H1 (cell line): Measurements from ENCODE around the gene TARS3. TPM values are rescaled to one million over a fixed set of nuclear protein-coding genes. Genes with fewer than 3 reads are reported as not detected.

ENCODE experiments used
- CTCF ChIA-PET: fragments of 300-600 bp; sonication (Branson Sonifier 250); formaldehyde crosslinking; loops from one replicate; lab custom pipeline; 2021; ENCODE audit not compliant: partially characterized antibody; lab: Charles Lee
- POLR2A ChIA-PET: fragments of 300-600 bp; sonication (Branson Sonifier 250); formaldehyde crosslinking; loops from one replicate; lab custom pipeline; 2021; ENCODE audit warnings: inconsistent platforms; ENCODE audit not compliant: partially characterized antibody; lab: Charles Lee
- DNase-seq, 2 experiments: peaks; one replicate each; pipeline versions ENCODE4 v3.0.0 to v3.0.0-alpha.2; 2010 to 2022; ENCODE audit warnings: low spot score in 2 of 2, low read depth in 1 of 2, mixed read lengths in 1 of 2
- FAIRE-seq: peaks from 2 replicates; lab custom pipeline; 2011; peaks lifted over from hg19 to GRCh38; lab: Jason Lieb, UNC
- H2AFZ ChIP-seq: 2 replicates; pipeline ENCODE4 v1.8.1; 2012; ENCODE audit warnings: low read length, inconsistent platforms
- H2AK5ac ChIP-seq: 2 replicates; pipeline ENCODE4 v1.6.1; 2013; ENCODE audit warnings: low read depth, low read length
- H2BK120ac ChIP-seq: replicated peaks from 2 replicates; pipeline ENCODE3; 2013; ENCODE audit warnings: low read depth, low read length, inconsistent platforms
- H2BK12ac ChIP-seq: 2 replicates; pipeline ENCODE4 v1.6.1; 2013; ENCODE audit warnings: low read depth, low read length
- H2BK15ac ChIP-seq: 2 replicates; pipeline ENCODE4 v1.6.1; 2013; ENCODE audit warnings: low read length
- H2BK20ac ChIP-seq: 2 replicates; pipeline ENCODE4 v1.6.1; 2013; ENCODE audit warnings: low read length
- H2BK5ac ChIP-seq: 2 replicates; pipeline ENCODE4 v1.6.1; 2013; ENCODE audit warnings: low read depth, low read length
- H3K14ac ChIP-seq: 2 replicates; pipeline ENCODE4 v1.6.1; 2013; ENCODE audit warnings: inconsistent platforms; ENCODE audit not compliant: insufficient read length
- H3K18ac ChIP-seq: 2 replicates; pipeline ENCODE4 v1.6.1; 2013; ENCODE audit warnings: low read length; ENCODE audit errors: extremely low read depth
- H3K23ac ChIP-seq: 2 replicates; pipeline ENCODE4 v1.6.1; 2013; ENCODE audit warnings: inconsistent platforms; ENCODE audit not compliant: insufficient read length
- H3K23me2 ChIP-seq: 2 replicates; pipeline ENCODE4 v1.6.1; 2013; ENCODE audit warnings: low read depth, low read length
- H3K27ac ChIP-seq: 2 replicates; pipeline ENCODE4 v1.6.1; 2011; ENCODE audit warnings: low read depth, low read length, inconsistent platforms
- H3K27me3 ChIP-seq, 4 experiments: replicated peaks in 1 of 4; 1 replicate in 1 of 4; 2 replicates in 3 of 4; pipeline versions ENCODE4 v1.6.1 to v1.8.1; 2011 to 2013; ENCODE audit warnings: low read length in 3 of 4, mild to moderate bottlenecking in 3 of 4, inconsistent platforms in 2 of 4, mixed read lengths in 2 of 4, moderate library complexity in 1 of 4; ENCODE audit not compliant: control insufficient read depth in 3 of 4, insufficient read depth in 3 of 4; ENCODE audit errors: extremely low read depth in 1 of 4
- H3K36me3 ChIP-seq, 4 experiments: 2 replicates each; pipeline versions ENCODE4 v1.6.1 to v1.8.1; 2011 to 2013; ENCODE audit warnings: mild to moderate bottlenecking in 4 of 4, low read length in 3 of 4, moderate library complexity in 2 of 4, control low read depth in 1 of 4, inconsistent platforms in 1 of 4; ENCODE audit not compliant: insufficient read depth in 4 of 4, control insufficient read depth in 2 of 4
- H3K4ac ChIP-seq: replicated peaks from 2 replicates; pipeline ENCODE3; 2013; ENCODE audit warnings: low read length, low read depth, mixed read lengths, inconsistent platforms; ENCODE audit not compliant: insufficient read length
- H3K4me1 ChIP-seq, 4 experiments: replicated peaks in 1 of 4; 1 replicate in 1 of 4; 2 replicates in 3 of 4; pipeline versions ENCODE4 v1.6.1 to v1.8.1; 2011 to 2013; ENCODE audit warnings: low read length in 3 of 4, inconsistent platforms in 2 of 4, mixed read lengths in 1 of 4; ENCODE audit not compliant: insufficient read depth in 4 of 4, control insufficient read depth in 3 of 4
- H3K4me2 ChIP-seq, 2 experiments: 2 replicates each; pipeline versions ENCODE4 v1.6.1 to v1.8.1; 2011 to 2013; ENCODE audit warnings: low read depth in 2 of 2, low read length in 2 of 2, control low read depth in 1 of 2, inconsistent platforms in 1 of 2, mild to moderate bottlenecking in 1 of 2; ENCODE audit not compliant: insufficient read depth in 1 of 2
- H3K4me3 ChIP-seq, 4 experiments: fragments of 200-600, 300-600 bp in 1 of 4; sonication (generic), shearing (Covaris generic), sonication (Bioruptor Twin) in 1 of 4; 2 replicates each; pipeline versions ENCODE4 v1.5.1 to v1.8.1; 2011 to 2016; ENCODE audit warnings: low read length in 4 of 4, low read depth in 3 of 4, control low read depth in 2 of 4, inconsistent platforms in 2 of 4, mild to moderate bottlenecking in 2 of 4, mixed read lengths in 1 of 4, moderate library complexity in 1 of 4; ENCODE audit not compliant: insufficient read depth in 2 of 4; ENCODE audit errors: extremely low read depth in 1 of 4
- H3K56ac ChIP-seq: replicated peaks from 2 replicates; pipeline ENCODE3; 2013; ENCODE audit warnings: low read depth, mild to moderate bottlenecking, mixed read lengths, low read length, inconsistent platforms; ENCODE audit not compliant: insufficient read length
- H3K79me1 ChIP-seq: 2 replicates; pipeline ENCODE4 v1.6.1; 2013; ENCODE audit warnings: low read depth, low read length, control low read depth
- H3K79me2 ChIP-seq, 2 experiments: 2 replicates each; pipeline versions ENCODE4 v1.6.1 to v1.8.1; 2012 to 2013; ENCODE audit warnings: low read length in 2 of 2, mild to moderate bottlenecking in 2 of 2, inconsistent platforms in 1 of 2; ENCODE audit not compliant: insufficient read depth in 2 of 2, control insufficient read depth in 1 of 2
- H3K9ac ChIP-seq, 4 experiments: replicated peaks in 1 of 4; 1 replicate in 1 of 4; 2 replicates in 3 of 4; pipeline versions ENCODE4 v1.6.1 to v1.8.1; 2011 to 2013; ENCODE audit warnings: low read depth in 3 of 4, low read length in 3 of 4, control low read depth in 2 of 4, mild to moderate bottlenecking in 2 of 4, moderate library complexity in 2 of 4, inconsistent platforms in 1 of 4; ENCODE audit errors: extremely low read depth in 1 of 4
- H3K9me3 ChIP-seq, 2 experiments: 2 replicates each; pipeline versions ENCODE4 v1.6.1 to v1.8.1; 2012 to 2013; ENCODE audit warnings: mild to moderate bottlenecking in 2 of 2, moderate library complexity in 2 of 2, control low read depth in 1 of 2, inconsistent platforms in 1 of 2, low read depth in 1 of 2, low read length in 1 of 2, mixed read lengths in 1 of 2; ENCODE audit not compliant: insufficient read depth in 2 of 2
- H4K20me1 ChIP-seq, 2 experiments: replicated peaks in 1 of 2; 2 replicates each; pipeline versions ENCODE3 to v1.8.1; 2011 to 2013; ENCODE audit warnings: inconsistent platforms in 2 of 2, low read length in 2 of 2, mild to moderate bottlenecking in 1 of 2; ENCODE audit not compliant: insufficient read depth in 2 of 2, control insufficient read depth in 1 of 2
- H4K5ac ChIP-seq: 2 replicates; pipeline ENCODE4 v1.6.1; 2013; ENCODE audit warnings: low read length, low read depth, mixed read lengths, inconsistent platforms; ENCODE audit not compliant: insufficient read length
- H4K8ac ChIP-seq: 2 replicates; pipeline ENCODE4 v1.8.0; 2013; ENCODE audit warnings: mild to moderate bottlenecking, moderate library complexity, low read length, inconsistent platforms; ENCODE audit not compliant: insufficient read depth; ENCODE audit errors: extremely low read depth
- H4K91ac ChIP-seq: replicated peaks from 2 replicates; pipeline ENCODE3; 2013; ENCODE audit warnings: low read length, mixed read lengths, inconsistent platforms; ENCODE audit not compliant: insufficient read length
- ASH2L ChIP-seq: fragments of 200-600, 300-600 bp; sonication (generic); IDR thresholded peaks from one replicate; pipeline ENCODE4 v1.7.1; 2017; ENCODE audit warnings: low read length
- BCL11A ChIP-seq, 2 experiments: IDR thresholded peaks; one replicate each; pipeline ENCODE4 v1.6.1; 2011; ENCODE audit warnings: low read depth in 2 of 2, low read length in 2 of 2, mild to moderate bottlenecking in 2 of 2
- CREB1 ChIP-seq: IDR thresholded peaks from 2 replicates; pipeline ENCODE4 v1.6.1; 2012; ENCODE audit warnings: inconsistent platforms
- FOSL1 ChIP-seq: IDR thresholded peaks from 2 replicates; pipeline ENCODE4 v1.6.1; 2011; ENCODE audit warnings: mild to moderate bottlenecking, low read depth, low read length, moderate library complexity; ENCODE audit not compliant: insufficient read depth
- KDM4A ChIP-seq: IDR thresholded peaks from one replicate; pipeline ENCODE4 v1.7.1; 2012; ENCODE audit warnings: low read depth, mild to moderate bottlenecking, moderate library complexity, low read length, inconsistent platforms; ENCODE audit not compliant: severe bottlenecking
- POU5F1 ChIP-seq: IDR thresholded peaks from 2 replicates; pipeline ENCODE4 v1.6.1; 2011; ENCODE audit warnings: low read depth, mild to moderate bottlenecking, low read length, moderate library complexity
- RAD21 ChIP-seq, 2 experiments: IDR thresholded peaks in 1 of 2; conservative IDR thresholded peaks in 1 of 2; 2 replicates each; pipeline ENCODE4 v1.6.1; 2011; ENCODE audit warnings: low read depth in 2 of 2, low read length in 2 of 2, improper control_type of control experiment in 1 of 2, inconsistent platforms in 1 of 2, mild to moderate bottlenecking in 1 of 2, moderate library complexity in 1 of 2
- RBBP5 ChIP-seq: IDR thresholded peaks from 2 replicates; pipeline ENCODE4 v1.7.1; 2012; ENCODE audit warnings: low read depth, mild to moderate bottlenecking, inconsistent platforms, low read length, moderate library complexity, borderline replicate concordance
- SIRT6 ChIP-seq: IDR thresholded peaks from one replicate; pipeline ENCODE4 v1.7.1; 2012; ENCODE audit warnings: low read length, inconsistent platforms
- SP1 ChIP-seq: IDR thresholded peaks from 2 replicates; pipeline ENCODE4 v1.6.1; 2011; ENCODE audit warnings: low read depth, low read length
- SRF ChIP-seq: IDR thresholded peaks from 2 replicates; pipeline ENCODE4 v1.6.1; 2011; ENCODE audit warnings: mild to moderate bottlenecking, low read depth, low read length, moderate library complexity
- TBP ChIP-seq: IDR thresholded peaks from 2 replicates; pipeline ENCODE4 v1.6.1; 2011; ENCODE audit warnings: low read depth, low read length, improper control_type of control experiment
- TEAD4 ChIP-seq: IDR thresholded peaks from 2 replicates; pipeline ENCODE4 v1.6.1; 2012; ENCODE audit warnings: low read depth, low read length, inconsistent platforms, mixed read lengths
- ZNF274 ChIP-seq: IDR thresholded peaks from 2 replicates; pipeline ENCODE4 v1.7.0; 2012; ENCODE audit warnings: low read length, borderline replicate concordance; ENCODE audit errors: extremely low read depth
- WGBS, 2 experiments: shearing (Covaris generic) in 1 of 2; methylation state at CpG; one replicate each; pipeline versions ENCODE4 v1.1.6 to v1.1.7; 2013 to 2015; ENCODE audit warnings: low lambda C conversion rate in 2 of 2, mixed read lengths in 2 of 2, inconsistent platforms in 1 of 2, low coverage in 1 of 2, missing lambda C conversion rate in 1 of 2; ENCODE audit not compliant: insufficient replicate concordance in 2 of 2, insufficient coverage in 1 of 2, insufficient read length in 1 of 2; ENCODE audit errors: extremely low coverage in 1 of 2, missing lambda C conversion rate in 1 of 2; 5-methylcytosine and 5-hydroxymethylcytosine counted together
- polyA plus RNA-seq, 7 experiments: library from polyadenylated mRNA; depleted of rRNA in 3 of 7; stranded (reverse) in 5 of 7; unstranded in 2 of 7; fragments of >200 nt in 5 of 7; fragments of 200-250 nt in 2 of 7; gene quantifications; 1 replicate in 5 of 7; 2 replicates in 1 of 7; 4 replicates in 1 of 7; pipeline versions ENCODE4 v1.2.1 to v1.2.3, GENCODE V29; 2011 to 2013; ENCODE audit warnings: missing spikeins in 2 of 7, mixed read lengths in 2 of 7
- total RNA-seq: library from RNA; stranded (reverse); fragmentation: NEBNext Ultra II Directional; extraction: Animal tissue kit (Norgen Biotek cat#: 25700); gene quantifications from 2 replicates; pipeline ENCODE4 v1.2.1, GENCODE V29; 2021
- TF ChIP-seq, protein P1 (sequence below): IDR thresholded peaks from 2 replicates; pipeline ENCODE4 v1.6.1; 2011; ENCODE audit warnings: low read length, improper control_type of control experiment

TARS3 gene
- total and polyA plus RNA-seq, 2 of the 8 experiments (the other 6 are each of a cell fraction or from before 2014, with no cell fraction given) = 2.1 to 13.9 TPM

DNA sequence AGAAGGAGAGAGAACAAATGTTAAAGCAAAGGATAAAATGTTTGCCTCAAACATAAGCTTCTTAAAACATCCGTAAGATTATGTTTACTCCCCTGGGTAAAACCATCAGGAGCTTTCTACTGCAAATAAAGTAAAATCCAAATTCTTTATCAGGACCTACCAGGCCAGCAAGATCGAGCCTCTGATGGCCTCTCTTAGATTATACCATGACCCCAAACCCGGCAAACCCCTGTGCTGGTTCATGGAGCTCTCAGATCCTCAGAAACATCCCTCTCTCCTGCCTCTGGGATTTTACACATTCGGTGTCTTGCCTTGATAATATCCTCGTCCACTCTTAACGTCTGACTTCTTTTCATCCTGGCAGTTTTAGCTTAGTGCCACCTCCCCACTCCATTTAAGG, 7.5 kb upstream of the TARS3 start:
- no peak overlapping the region for H4K5ac ChIP-seq
- no peak overlapping the region for H3K14ac ChIP-seq
- FAIRE-seq (no peak), DNase-seq (no peak)
- no peak overlapping the region for H3K4me2 ChIP-seq
- H3K4me3 ChIP-seq = no peak overlapping the region
- no peak overlapping the region for H2BK15ac ChIP-seq
- WGBS, 2 experiments = 73% methylated on average over 6 of the region's 6 CpGs; no CpG with 5 or more reads in 1 of the 2 experiments
- no peak overlapping the region for H2BK20ac ChIP-seq
- no peak overlapping the region for H3K9ac ChIP-seq
- no peak overlapping the region for H3K18ac ChIP-seq
- no peaks in the 10 kb centered on the region for H3K79me1 ChIP-seq
- H2BK120ac ChIP-seq = no peak overlapping the region
- H3K9me3 ChIP-seq = no peaks in the 10 kb centered on the region
- H3K27me3 ChIP-seq = no peaks in the 10 kb centered on the region
- no peak overlapping the region for H2BK5ac ChIP-seq
- CTCF ChIA-PET = interaction anchor here (1.0 kb wide), 1 partner anchor 77 kb away, joined by 3 read pairs; no protein-coding TSS in a partner anchor
- H4K20me1 ChIP-seq = no peaks in the 10 kb centered on the region
- no peaks in the 10 kb centered on the region for H3K79me2 ChIP-seq
- H3K27ac ChIP-seq = no peak overlapping the region
- H2BK12ac ChIP-seq = no peak overlapping the region
- H3K23ac ChIP-seq = no peak overlapping the region
- H2AK5ac ChIP-seq = no peak overlapping the region
- no peak overlapping the region for H3K4ac ChIP-seq
- no peak overlapping the region for H4K8ac ChIP-seq
- H3K36me3 ChIP-seq = no peaks in the 10 kb centered on the region
- H2AFZ ChIP-seq = no peak overlapping the region
- no peaks in the 10 kb centered on the region for H3K4me1 ChIP-seq
- H3K23me2 ChIP-seq = no peaks in the 10 kb centered on the region
- H3K56ac ChIP-seq = no peak overlapping the region
- H4K91ac ChIP-seq = no peak overlapping the region
- POLR2A ChIA-PET = no interaction called here
- TF ChIP-seq, protein P1, sequence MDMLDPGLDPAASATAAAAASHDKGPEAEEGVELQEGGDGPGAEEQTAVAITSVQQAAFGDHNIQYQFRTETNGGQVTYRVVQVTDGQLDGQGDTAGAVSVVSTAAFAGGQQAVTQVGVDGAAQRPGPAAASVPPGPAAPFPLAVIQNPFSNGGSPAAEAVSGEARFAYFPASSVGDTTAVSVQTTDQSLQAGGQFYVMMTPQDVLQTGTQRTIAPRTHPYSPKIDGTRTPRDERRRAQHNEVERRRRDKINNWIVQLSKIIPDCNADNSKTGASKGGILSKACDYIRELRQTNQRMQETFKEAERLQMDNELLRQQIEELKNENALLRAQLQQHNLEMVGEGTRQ = no peak
- TF ChIP-seq TBP (no peak), TEAD4 (no peak), KDM4A (no peak), RBBP5 (no peak), CREB1 (no peak), RAD21 (IDR thresholded peaks at IDR 0.05 in 1 of 2, conservative IDR thresholded peaks at IDR 0.05 in 1 of 2; ENCODE audit: low read depth in 2 of 2, low read length in 2 of 2) (no peak), FOSL1 (no peak), SP1 (no peak), SIRT6 (no peak), ASH2L (no peak), ZNF274 (no peak), BCL11A (IDR thresholded peaks at IDR 0.05; ENCODE audit: low read depth in 2 of 2, low read length in 2 of 2) (no peak), POU5F1 (no peak), SRF (no peak)
